AML-193 (cell line): ENCODE results near the gene OLFML2A.
A peak's percentile ranks its signal among the peaks of the same experiment; 100 is the strongest.
"Not testable (repeated sequence)": the region's sequence is repeated elsewhere in the genome, so short reads cannot be mapped to it uniquely, and the experiment has no call there.

ENCODE experiments used
- DNase-seq, 2 experiments: peaks; one replicate each; lab custom pipeline; 2025; lab: John Stamatoyannopoulos, UW

Gene OLFML2A

GRCh38 chr9:124761196-124761595 lies 15.7 kb upstream of the OLFML2A start:
- no peak for DNase-seq

GRCh38 chr9:124761710-124762109 lies 15.2 kb upstream of the OLFML2A start:
- DNase-seq = no peak

GRCh38 chr9:124762633-124763032 lies 14.3 kb upstream of the OLFML2A start:
- no peak for DNase-seq

- peak; percentile 28 to 41 for DNase-seq
These were observed 12.0 kb upstream of the OLFML2A start for GRCh38 chr9:124764774-124765438.

- DNase-seq = no peak
These were observed 11.5 kb upstream of the OLFML2A start for GRCh38 chr9:124765439-124765835.

GRCh38 chr9:124766326-124766725 lies 10.6 kb upstream of the OLFML2A start:
- DNase-seq = no peak

- DNase-seq = peak; percentile 60 to 72
These were observed 9.9 kb upstream of the OLFML2A start for GRCh38 chr9:124766815-124767554.

GRCh38 chr9:124767821-124768220 lies 9.1 kb upstream of the OLFML2A start:
- DNase-seq = no peak

- no peak for DNase-seq
These were observed 8.6 kb upstream of the OLFML2A start for GRCh38 chr9:124768334-124768733.

- no peak for DNase-seq
These were observed 8.0 kb upstream of the OLFML2A start for GRCh38 chr9:124768750-124769548.

- DNase-seq = no peak
These were observed 7.2 kb upstream of the OLFML2A start for GRCh38 chr9:124769549-124770358.

GRCh38 chr9:124770359-124771020 lies 6.4 kb upstream of the OLFML2A start:
- DNase-seq = no peak

GRCh38 chr9:124771021-124771866 lies 5.7 kb upstream of the OLFML2A start, which contains the start of gene NR6A1:
NR6A1 (minus strand) TSS chr9:124771311.
- peak; percentile 93 to 94 for DNase-seq

GRCh38 chr9:124771867-124772679 lies 4.9 kb upstream of the OLFML2A start:
- DNase-seq = peak; percentile 11 to 19

GRCh38 chr9:124772877-124773276 lies 4.1 kb upstream of the OLFML2A start:
- DNase-seq = not testable (repeated sequence)

- DNase-seq = no peak
These were observed 3.3 kb upstream of the OLFML2A start for GRCh38 chr9:124773473-124774128.

- peak; percentile 60 to 74 for DNase-seq
These were observed 2.6 kb upstream of the OLFML2A start for GRCh38 chr9:124774129-124774978.

GRCh38 chr9:124776618-124776953 lies 347 bp upstream of the OLFML2A start:
- DNase-seq = no peak
